Keratinocyte (primary cell): ENCODE results near the gene HMGXB3. TPM values are rescaled to one million over a fixed set of nuclear protein-coding genes. Genes with fewer than 3 reads are reported as not detected.

ENCODE experiments used
- DNase-seq: peaks from one replicate; pipeline ENCODE4 v3.0.0-alpha.2; 2011; ENCODE audit warnings: low read depth, missing footprints, low spot score
- FAIRE-seq: peaks from 2 replicates; lab custom pipeline; 2011; peaks lifted over from hg19 to GRCh38; lab: Jason Lieb, UNC
- H2AFZ ChIP-seq: 2 replicates; pipeline ENCODE4 v1.6.0; 2012; ENCODE audit warnings: low read length, control low read depth, inconsistent platforms; ENCODE audit not compliant: control insufficient read depth
- H3K27ac ChIP-seq: 2 replicates; pipeline ENCODE4 v1.5.1; 2011; ENCODE audit warnings: low read length; ENCODE audit not compliant: control insufficient read depth, insufficient read depth
- H3K27me3 ChIP-seq: 3 replicates; pipeline ENCODE4 v1.6.0; 2011; ENCODE audit warnings: low read length; ENCODE audit not compliant: control insufficient read depth, insufficient read depth; ENCODE audit errors: extremely low read depth
- H3K36me3 ChIP-seq, 2 experiments: 2 replicates in 1 of 2; 3 replicates in 1 of 2; pipeline ENCODE4 v1.5.1; 2011; ENCODE audit warnings: low read length in 2 of 2, mild to moderate bottlenecking in 1 of 2; ENCODE audit not compliant: control insufficient read depth in 2 of 2, insufficient read depth in 2 of 2; ENCODE audit errors: extremely low read depth in 1 of 2
- H3K4me1 ChIP-seq: 3 replicates; pipeline ENCODE4 v1.5.1; 2011; ENCODE audit warnings: low read length; ENCODE audit not compliant: control insufficient read depth, insufficient read depth; ENCODE audit errors: extremely low read depth
- H3K4me2 ChIP-seq: 3 replicates; pipeline ENCODE4 v1.6.0; 2011; ENCODE audit warnings: low read depth, low read length; ENCODE audit not compliant: control insufficient read depth, insufficient read depth; ENCODE audit errors: extremely low read depth
- H3K4me3 ChIP-seq, 3 experiments: fragments of 200-600 bp in 1 of 3; sonication (generic) in 1 of 3; 2 replicates in 2 of 3; 3 replicates in 1 of 3; pipeline ENCODE4 v1.5.1; 2011 to 2016; ENCODE audit warnings: low read length in 3 of 3, mild to moderate bottlenecking in 3 of 3, control low read depth in 2 of 3, inconsistent platforms in 1 of 3, low read depth in 1 of 3, mixed read lengths in 1 of 3, mixed run types in 1 of 3, moderate library complexity in 1 of 3; ENCODE audit not compliant: control insufficient read depth in 2 of 3, insufficient read depth in 2 of 3; ENCODE audit errors: extremely low read depth in 1 of 3
- H3K79me2 ChIP-seq: 2 replicates; pipeline ENCODE4 v1.6.0; 2012; ENCODE audit warnings: low read length; ENCODE audit not compliant: control insufficient read depth, insufficient read depth
- H3K9ac ChIP-seq: 3 replicates; pipeline ENCODE4 v1.6.0; 2011; ENCODE audit warnings: low read length; ENCODE audit not compliant: control insufficient read depth, insufficient read depth; ENCODE audit errors: extremely low read depth
- H3K9me1 ChIP-seq: 3 replicates; pipeline ENCODE4 v1.6.0; 2011; ENCODE audit warnings: low read length; ENCODE audit not compliant: control insufficient read depth, insufficient read depth; ENCODE audit errors: extremely low read depth
- H3K9me3 ChIP-seq: 2 replicates; pipeline ENCODE4 v1.5.1; 2012; ENCODE audit warnings: low read depth, low read length; ENCODE audit not compliant: control insufficient read depth
- H4K20me1 ChIP-seq: 3 replicates; pipeline ENCODE4 v1.6.0; 2011; ENCODE audit warnings: low read length; ENCODE audit not compliant: control insufficient read depth, insufficient read depth; ENCODE audit errors: extremely low read depth
- CTCF ChIP-seq, 3 experiments: IDR thresholded peaks in 1 of 3; conservative IDR thresholded peaks in 1 of 3; optimal IDR thresholded peaks in 1 of 3; 2 replicates in 2 of 3; 3 replicates in 1 of 3; pipeline versions ENCODE3 to v1.5.1; 2011; ENCODE audit warnings: low read length in 3 of 3, mild to moderate bottlenecking in 3 of 3, moderate library complexity in 2 of 3, control low read depth in 1 of 3, inconsistent platforms in 1 of 3; ENCODE audit not compliant: insufficient read depth in 2 of 3; ENCODE audit errors: extremely low read depth in 1 of 3
- EZH2 ChIP-seq: IDR thresholded peaks from one replicate; pipeline ENCODE4 v1.6.1; 2012; ENCODE audit warnings: inconsistent platforms, mild to moderate bottlenecking, low read length, moderate library complexity
- dilution Hi-C: fragments of 300-500 bp; cut with MboI; formaldehyde crosslinking; loops from one replicate; pipeline ENCODE4 v1.7.0; 2020; ENCODE audit warnings: low sequenced_read_pairs; ENCODE audit not compliant: extremely low pct_ligation_motif_present
- polyA plus RNA-seq, 5 experiments: library from polyadenylated mRNA; depleted of rRNA in 3 of 5; stranded (reverse) in 3 of 5; stranded (forward) in 1 of 5; unstranded in 1 of 5; fragments of >200 nt; gene quantifications; 1 replicate in 1 of 5; 2 replicates in 3 of 5; 3 replicates in 1 of 5; pipeline versions ENCODE4 v1.2.1 to v1.2.3, GENCODE V29; 2011 to 2012; ENCODE audit warnings: missing spikeins in 2 of 5, low read depth in 1 of 5, low replicate concordance in 1 of 5

The HMGXB3 gene
- polyA plus RNA-seq, 1 donor (not counting 4 experiments of a cell fraction or from before 2014, with no cell fraction given), result 39.4 TPM

GRCh38 chr5:149988126-149988525 is 12.4 kb upstream of the HMGXB3 start:
- H3K9me1 ChIP-seq, result no peaks in the 10 kb centered on the region
- H3K9me3 ChIP-seq, result no peaks in the 10 kb centered on the region
- H4K20me1 ChIP-seq, result no peaks in the 10 kb centered on the region
- no peak for DNase-seq
- no peaks in the 10 kb centered on the region for H3K4me1 ChIP-seq
- no peak overlapping the region for H2AFZ ChIP-seq
- no peak overlapping the region for H3K27ac ChIP-seq
- dilution Hi-C loops, result no loop called here
- H3K4me2 ChIP-seq, result no peak overlapping the region
- FAIRE-seq, result no peak
- H3K79me2 ChIP-seq, result no peaks in the 10 kb centered on the region
- no peaks in the 10 kb centered on the region for H3K27me3 ChIP-seq
- TF ChIP-seq EZH2 (no peak), CTCF (optimal IDR thresholded peaks at IDR 0.05 in 1 of 3, IDR thresholded peaks at IDR 0.05 in 1 of 3, conservative IDR thresholded peaks at IDR 0.05 in 1 of 3; ENCODE audit: extremely low read depth in 1 of 3, insufficient read depth in 2 of 3, low read length in 3 of 3) (no peak)
- H3K36me3 ChIP-seq, result no peaks in the 10 kb centered on the region
- no peak overlapping the region for H3K4me3 ChIP-seq
- H3K9ac ChIP-seq, result no peak overlapping the region

- Histone ChIP-seq H3K4me2 (no peak overlapping the region), H3K4me3 (no peak overlapping the region), H2AFZ (no peak overlapping the region), H3K27ac (no peak overlapping the region), H3K36me3 (peaks cover 7% of the 10 kb centered on the region in 2 experiments), H3K9me1 (no peaks in the 10 kb centered on the region), H3K4me1 (peaks cover 3% of the 10 kb centered on the region), H3K9me3 (no peaks in the 10 kb centered on the region), H3K9ac (no peak overlapping the region), H4K20me1 (no peaks in the 10 kb centered on the region), H3K27me3 (no peaks in the 10 kb centered on the region), H3K79me2 (no peaks in the 10 kb centered on the region)
- DNase-seq (peak; percentile 50), FAIRE-seq (peak; percentile 44)
- TF ChIP-seq CTCF (optimal IDR thresholded peaks at IDR 0.05 in 1 of 3, IDR thresholded peaks at IDR 0.05 in 1 of 3, conservative IDR thresholded peaks at IDR 0.05 in 1 of 3; ENCODE audit: extremely low read depth in 1 of 3, insufficient read depth in 2 of 3, low read length in 3 of 3) (peak; percentile 78 to 91 (median 87)), EZH2 (no peak)
- dilution Hi-C loops, result no loop called here
These were observed 9.8 kb upstream of the HMGXB3 start for GRCh38 chr5:149990518-149991376.
